Activated CD4-positive, alpha-beta T cell treated with anti-CD3 and anti-CD28 coated beads for 24 hours (primary cell): ENCODE results near the gene TOP2A.
"Not testable (repeated sequence)": the region's sequence is repeated elsewhere in the genome, so short reads cannot be mapped to it uniquely, and the experiment has no call there.

Experiments used
- DNase-seq, 2 donors: peaks; one replicate each; pipeline ENCODE4 v3.0.0-alpha.2; 2020; ENCODE audit warnings: low read depth in 2 of 2

Gene TOP2A

DNA sequence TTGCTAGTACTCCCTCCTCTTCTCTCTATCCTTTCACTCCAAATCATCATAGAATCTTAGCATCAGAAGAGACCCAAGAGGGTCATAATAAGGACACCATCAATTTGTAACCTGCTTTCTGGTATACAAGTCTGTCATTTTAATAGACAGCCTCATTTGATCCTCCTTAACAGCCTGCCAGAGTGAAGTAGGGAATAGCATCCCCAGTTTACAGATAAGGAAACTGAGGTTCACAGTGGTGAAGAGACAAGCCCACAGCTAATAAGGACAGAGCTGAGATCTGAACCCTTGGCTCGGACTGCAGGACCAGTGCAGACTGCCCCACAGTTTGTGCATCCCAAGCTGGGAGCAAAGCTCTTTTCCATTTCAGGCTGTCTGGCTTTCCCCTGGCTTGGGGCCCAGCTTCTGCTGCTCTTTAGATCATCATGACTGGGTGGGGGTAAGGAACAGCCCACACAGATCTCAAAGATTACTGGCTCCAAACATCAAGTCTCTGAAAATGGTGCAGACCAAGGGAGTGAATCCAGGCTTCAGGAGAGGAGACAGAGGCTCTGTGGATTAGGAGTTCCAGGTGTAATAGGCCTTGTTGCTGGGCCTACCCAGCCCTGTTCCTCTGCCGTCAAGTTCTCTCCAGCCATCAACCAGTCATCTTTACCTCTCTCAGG lies 15.3 kb upstream of the TOP2A start:
- no peak for DNase-seq

DNA sequence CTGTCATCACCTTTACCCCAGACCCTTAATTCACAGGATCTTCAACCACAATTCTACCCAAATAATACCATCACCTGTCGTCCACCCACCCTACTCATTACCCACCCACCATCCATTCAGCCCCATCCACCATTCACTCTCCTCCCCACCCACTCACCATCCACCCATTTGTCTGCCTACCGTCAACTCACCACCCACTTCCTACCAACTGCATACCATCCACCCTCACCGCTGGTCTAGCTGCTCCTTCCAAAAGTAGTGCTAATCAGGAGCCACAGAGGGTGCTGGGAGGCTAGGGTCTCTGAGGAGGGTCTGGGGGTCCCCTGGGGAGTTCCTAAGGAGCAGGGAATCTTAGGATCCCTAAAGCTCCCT lies 13.5 kb upstream of the TOP2A start:
- DNase-seq: no peak

DNA sequence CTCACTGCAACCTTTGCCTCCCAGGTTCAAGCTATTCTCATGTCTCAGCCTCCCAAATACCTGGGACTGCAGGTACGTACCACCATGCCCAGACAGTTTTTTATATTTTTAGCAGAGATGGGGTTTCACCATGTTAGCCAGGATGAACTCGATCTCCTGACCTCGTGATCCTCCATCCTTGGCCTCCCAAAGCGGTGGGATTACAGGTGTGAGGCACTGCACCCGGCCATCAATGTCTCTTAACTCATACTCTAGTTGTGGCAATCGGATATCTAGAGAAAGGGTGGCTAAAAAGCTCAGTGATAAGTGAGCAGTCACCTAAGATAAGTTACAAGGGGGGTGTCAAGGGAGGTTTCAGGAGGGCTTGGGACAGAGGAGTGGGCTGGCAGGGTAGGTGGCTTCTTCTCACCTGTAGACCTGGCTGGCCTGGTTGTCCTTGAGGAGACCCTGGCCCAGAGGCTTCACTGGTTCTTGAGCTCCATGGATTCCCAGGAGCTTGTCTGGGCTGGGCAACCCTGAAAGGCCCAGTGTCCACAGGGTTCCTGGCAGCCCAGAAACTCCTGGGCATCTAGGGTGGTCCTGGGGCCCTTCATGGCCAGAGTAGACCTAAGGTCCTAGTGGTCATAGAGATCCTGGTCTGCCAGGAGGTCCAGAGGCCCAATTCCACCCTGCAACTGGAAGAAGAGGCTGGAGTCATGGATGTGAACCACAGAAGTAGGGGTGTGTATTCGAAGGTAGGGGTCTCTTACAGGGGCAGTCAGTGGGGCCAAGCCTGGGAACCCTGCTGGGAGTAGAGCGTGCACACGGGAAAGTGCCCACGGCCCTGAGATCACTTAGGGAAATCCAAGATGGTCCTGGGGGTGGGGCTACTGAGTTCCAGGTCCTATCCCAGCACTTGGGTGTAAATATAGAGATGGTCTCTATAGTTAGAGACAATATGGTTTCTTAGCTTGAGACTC lies 12.9 kb upstream of the TOP2A start:
- no peak for DNase-seq

DNA sequence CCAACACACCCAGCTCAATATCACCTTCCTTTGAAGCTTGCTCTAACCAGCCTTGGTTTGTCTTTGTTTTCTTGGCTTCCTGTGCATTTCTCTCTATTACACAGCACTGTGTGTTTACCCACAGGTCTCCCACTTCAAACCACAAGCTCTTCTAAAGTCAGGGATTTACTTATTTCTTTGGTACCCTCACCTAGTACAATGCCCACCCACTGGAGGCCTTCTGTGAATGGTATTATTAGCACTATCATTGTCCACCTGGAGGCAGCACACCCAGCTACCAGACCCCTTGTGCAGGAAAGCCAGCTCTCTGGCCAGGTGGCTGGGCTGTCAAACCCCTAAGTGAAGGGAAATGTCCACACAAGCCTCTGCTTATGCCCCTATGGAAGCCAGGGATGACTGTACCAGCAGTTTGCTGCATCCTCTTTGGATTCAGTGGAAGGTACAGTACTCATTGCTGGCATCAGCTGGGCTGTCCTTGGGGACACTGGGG lies 9.4 kb upstream of the TOP2A start:
- no peak for DNase-seq

DNA sequence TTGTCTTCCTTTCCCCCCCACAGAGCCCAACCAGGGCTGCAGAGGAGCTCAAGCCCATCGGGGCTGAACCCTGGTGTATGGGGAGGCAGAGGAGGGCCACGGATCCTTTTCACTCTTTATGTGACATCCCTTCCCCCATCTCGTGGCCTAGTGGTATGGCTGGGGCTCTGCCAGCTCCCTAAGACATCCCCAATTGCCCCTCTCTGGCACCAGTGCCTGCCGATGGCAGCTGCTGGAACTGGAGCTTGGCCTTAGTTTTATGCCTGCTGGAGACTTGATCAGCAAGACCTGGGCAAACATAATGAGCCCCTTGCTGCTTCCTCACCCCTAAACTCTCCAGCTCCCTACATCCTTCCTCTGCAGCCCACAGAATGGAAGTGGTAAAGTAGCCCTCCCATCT lies 8.0 kb upstream of the TOP2A start:
- no peak for DNase-seq

DNA sequence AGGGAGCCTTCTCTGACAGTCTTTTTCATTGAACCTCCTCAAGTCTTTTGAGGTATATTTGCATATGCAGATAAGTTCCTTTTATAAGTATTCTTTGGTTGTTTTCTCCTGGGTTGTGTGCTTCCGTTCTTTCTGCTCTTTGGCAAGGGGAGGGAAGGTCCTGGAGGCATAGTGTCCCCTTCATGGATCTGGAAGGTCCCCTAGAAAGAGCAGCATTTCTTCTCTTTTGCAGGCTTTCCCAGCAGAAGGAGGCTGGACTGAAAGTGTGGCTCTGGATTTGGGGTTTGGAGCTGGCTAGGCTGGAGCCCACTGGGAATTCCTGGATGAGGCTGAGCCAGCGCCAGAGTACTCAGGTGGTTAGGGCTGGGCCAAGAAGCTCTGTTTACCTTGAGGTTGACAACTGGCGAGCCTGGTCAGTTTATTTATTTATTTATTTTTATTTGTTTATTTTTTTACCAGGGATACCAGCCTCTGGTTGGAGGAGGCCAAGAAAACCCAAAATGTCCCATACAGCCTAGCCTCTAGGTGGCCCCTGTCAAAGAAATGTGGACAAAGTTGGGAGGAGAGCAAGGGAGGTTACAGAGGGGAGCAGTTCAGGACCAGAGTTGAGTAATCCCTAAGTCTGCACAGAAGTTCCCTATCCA lies 5.4 kb upstream of the TOP2A start:
- DNase-seq: no peak

DNA sequence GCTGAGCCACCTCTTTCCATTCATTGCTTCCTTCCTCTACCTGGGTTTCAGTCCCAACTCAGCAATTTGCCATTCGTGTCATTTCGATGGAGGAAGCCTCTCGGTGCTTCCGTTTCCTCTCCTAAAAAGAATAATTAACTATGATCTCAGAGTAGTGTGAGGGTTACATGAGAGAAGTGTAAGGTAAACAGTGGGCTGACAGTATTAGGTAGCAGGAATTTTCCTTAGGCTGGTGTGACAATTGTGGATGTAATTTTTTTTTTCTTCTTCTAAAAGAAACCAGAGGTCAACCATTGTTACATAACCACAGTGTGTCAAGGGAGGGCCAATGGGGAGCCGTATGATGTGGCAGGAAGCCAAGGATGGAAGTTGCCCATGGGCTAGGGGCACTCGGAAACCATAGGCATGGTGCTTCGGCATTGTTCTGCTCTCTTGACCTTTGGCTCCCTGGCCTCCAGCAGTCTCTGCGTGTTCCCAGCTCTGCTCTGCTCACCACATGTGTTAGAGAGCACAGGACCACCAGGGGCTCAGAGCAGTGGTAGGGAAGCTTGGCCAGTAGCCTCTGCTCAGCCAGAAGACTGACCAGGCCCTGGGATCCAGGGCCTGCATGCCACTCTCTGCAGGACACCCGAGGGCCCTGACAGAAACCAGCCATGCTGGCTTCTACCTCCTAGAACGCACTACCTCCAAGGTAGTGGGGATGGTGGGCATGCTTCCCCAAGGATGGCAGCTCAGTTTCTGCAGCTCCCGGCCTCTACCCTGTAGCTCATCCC lies 2.0 kb upstream of the TOP2A start:
- no peak for DNase-seq

DNA sequence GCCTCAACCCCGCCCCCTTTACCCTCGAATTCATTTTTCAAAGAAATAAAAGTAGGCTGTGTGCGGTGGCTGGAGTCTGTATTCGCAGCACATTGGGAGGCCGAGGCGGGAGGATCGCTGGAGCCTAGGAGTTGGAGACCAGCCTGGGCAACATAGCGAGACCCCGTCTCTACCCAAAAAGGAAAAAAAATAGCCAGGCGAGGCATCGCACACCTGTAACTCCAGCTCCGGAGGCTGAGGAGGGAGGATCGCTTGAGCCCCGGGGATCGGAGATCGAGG lies 671 bp upstream of the TOP2A start:
- DNase-seq: no peak

DNA sequence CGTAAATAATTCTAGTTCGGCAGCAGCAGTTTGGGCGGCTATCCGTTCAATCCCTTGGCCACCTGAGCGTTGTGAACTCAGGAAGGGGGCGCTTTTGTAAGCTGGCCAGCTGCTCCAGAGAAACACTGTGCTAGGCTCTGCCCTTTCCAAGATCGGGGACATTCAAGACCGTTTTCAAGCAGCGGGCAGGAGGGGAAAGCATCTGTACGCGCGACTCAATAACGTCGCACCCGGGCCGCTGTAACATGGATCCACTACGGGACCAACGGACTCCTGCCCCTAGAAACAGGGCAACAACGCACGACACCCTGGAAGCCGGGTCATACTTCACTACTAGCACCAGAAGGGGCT lies 463 bp downstream of the TOP2A start:
- DNase-seq: peak in 1 of 2 donors; percentile 15

DNA sequence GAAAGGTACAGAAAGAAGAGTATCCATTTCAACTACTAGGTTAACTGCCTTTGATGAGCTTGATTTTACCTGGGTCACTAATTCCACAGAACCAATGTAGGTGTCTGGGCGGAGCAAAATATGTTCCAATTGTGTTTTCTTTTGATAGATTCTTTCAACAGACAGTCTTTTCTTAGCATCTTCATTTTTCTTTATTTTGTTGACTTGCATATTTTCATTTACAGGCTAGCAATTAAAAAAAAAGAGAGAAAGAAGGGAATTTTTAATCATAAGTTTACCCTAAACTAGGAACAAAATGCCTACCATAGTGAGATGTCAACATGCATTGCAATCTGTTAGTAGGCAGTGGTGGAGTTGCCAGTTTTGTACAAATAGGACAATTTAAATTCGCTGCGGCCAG lies 1.0 kb downstream of the TOP2A start:
- no peak for DNase-seq

DNA sequence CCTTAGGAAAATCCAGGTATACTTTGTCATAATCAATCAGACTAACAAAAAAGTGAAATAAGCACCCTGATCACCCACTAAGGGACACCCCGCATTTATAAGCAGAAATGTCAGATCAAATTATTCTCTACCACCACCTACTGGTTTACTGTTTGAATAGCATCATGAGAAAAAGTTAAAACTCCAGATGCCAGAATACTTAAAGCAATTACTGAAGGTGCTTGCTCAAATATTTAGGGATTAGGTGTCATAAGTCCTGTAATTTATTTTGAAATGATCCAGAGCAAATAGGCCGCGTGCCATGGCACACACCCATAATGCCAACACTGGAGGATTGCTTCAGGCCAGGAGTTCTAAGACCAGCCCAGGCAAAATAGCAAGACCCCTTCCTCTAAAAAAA lies 2.3 kb downstream of the TOP2A start:
- no peak for DNase-seq

DNA sequence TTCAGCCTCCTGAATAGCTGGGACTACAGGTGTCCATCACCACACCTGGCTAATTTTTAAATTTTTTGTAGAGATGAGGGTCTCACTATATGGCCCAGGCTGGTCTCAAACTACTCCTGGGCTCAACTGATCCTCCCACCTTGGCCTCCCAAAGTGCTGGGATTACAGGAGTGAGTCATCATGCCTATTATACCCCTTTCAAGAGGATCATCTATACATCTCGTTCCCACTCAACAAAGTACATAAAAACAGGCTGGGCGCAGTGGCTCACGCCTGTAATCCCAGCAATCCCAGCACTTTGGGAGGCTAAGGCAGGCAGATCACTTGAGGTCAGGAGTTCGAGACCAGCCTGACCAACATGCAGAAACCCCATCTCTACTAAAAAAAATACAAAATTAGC lies 3.4 kb downstream of the TOP2A start:
- DNase-seq: not testable (repeated sequence)

DNA sequence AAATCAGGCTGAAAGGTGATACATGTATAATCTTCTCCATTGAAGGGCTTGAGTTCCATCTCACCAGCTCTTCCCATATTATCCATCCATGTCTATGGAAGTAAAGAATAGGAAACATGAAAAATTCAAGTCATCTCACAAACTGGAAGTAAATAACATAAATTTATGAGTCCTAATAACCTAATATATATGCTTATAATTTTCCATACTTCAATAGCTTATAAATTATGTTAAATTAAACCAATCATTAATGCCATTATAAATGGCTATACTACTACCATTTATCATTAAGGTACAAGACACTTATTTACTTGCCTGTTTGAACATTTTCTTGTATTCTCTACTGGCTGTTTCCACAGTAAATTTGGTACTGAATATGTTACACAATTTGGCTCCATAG lies 4.8 kb downstream of the TOP2A start:
- DNase-seq: no peak

DNA sequence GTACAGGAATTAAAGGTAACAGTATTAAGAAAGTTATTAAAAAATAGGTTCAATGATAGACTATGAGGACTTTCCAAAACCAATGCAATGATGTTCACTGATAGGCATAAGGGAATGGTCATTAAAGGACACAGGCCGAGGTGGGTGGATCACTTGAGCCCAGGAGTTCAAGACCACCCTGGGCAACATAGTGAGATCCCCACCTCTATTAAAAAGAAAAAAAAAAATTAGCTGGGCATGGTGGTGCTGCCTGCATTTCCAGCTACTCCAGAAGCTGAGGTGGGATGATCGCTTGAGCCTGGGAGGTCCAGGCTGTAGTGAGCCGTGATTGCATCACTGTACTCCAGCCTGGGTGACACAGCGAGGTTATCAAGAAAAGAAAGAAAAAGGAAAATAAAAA lies 5.9 kb downstream of the TOP2A start:
- no peak for DNase-seq

DNA sequence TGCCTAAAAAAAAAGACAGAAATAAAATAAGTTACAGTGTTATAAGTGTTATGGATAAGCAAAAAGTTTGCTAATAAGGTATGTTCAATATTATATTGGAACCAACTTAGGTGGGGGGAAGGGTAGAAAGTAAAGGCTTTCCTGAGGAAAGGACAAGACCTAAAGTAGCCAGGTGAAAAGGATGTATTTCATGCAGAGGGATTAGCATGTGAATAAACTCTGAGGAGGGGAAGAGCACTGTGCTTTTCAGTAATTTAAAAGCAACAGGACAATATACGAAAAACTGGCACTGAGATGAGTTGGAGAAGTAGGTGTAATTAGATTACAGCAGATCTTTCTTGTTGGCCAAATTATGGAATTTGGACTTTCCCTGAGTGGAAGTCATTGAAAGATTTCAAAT lies 7.6 kb downstream of the TOP2A start:
- no peak for DNase-seq

DNA sequence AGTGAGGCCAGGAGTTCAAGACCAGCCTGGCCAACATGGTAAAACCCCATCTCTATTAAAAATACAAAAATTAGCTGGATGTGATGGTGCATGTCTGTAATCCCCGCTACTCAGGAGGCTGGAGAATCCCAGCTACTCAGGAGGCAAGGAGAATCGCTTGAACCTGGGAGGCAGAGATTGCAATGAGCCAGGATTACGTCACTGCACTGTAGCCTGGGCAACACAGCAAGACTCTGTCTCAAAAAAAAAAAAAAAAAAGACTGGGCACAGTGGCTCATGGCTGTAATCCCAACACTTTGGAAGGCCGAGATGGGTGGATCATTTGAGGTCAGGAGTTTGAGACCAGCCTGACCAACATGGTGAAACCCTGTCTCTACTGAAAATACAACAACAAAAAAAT lies 8.2 kb downstream of the TOP2A start:
- DNase-seq: not testable (repeated sequence)

DNA sequence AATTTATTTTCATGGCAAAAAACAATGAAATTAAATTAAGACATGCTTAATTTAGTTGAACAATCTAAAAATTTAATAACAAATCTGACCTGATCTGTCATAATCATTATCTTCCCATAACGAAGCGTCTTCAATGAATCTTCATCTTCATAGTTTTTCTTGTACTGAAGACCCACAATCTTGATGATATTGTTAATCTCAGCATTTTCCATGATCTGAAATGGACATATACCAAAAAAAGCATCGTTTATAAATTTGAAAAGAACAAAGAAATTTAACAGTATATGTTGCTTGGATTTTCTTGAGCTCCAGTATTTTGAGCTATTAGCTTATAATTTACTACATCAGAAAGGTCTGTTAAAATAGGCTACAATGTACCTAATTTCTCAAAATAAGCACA lies 10.2 kb downstream of the TOP2A start:
- no peak for DNase-seq

DNA sequence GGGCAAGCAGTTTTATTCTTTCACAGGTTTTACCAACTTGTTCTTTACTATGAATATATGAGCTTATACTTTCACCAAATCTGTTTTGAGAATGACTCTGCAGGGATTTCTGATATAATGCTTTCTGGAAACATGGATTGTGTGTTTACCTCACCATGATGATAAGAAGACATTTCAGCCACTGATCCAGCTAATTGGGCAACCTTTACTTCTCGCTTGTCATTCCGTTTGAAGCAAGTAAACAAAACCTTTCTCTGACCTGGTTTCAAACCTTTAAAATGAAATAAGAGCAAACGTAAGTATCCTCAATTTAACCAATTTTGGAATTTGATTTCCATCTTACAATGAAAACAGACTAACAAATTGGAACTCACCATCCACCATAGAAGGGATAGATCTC lies 13.7 kb downstream of the TOP2A start:
- DNase-seq: no peak

DNA sequence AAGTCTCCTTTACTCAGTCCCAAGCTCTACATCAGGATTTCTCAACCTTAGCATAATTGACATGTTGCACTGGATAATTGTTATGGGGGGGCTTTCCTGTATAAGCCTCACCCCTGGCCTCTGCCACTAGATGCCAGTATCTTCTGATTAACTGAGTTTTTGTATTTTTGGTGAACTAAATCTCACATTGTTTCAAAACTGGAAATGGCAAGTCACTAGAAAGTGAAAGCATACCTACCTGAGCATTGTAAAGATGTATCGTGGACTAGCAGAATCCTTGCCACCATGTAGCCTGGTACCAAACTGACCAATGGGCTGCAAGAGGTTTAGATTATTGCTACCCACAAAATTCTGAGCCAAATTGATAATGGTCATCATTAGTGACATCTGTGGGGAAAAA lies 15.0 kb downstream of the TOP2A start:
- DNase-seq: no peak

DNA sequence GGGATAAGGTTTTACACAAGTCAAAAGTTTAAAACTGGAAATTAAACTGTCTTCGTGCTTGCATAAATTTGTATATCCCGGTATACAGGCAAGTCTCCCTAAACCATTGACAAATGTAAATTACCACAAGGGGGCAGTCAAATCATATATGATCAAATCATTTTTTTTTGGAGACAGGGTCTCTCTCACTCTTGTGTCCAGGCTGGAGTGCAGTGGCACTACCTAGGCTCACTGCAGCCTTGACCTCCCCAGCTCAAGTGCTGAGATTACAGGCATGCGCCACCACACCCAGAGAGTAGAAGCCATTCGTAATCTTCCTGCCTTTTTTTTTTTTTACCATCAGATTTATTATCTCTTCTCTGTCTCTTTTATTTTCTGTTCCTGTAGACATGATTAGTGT lies 18.5 kb downstream of the TOP2A start:
- DNase-seq: no peak

DNA sequence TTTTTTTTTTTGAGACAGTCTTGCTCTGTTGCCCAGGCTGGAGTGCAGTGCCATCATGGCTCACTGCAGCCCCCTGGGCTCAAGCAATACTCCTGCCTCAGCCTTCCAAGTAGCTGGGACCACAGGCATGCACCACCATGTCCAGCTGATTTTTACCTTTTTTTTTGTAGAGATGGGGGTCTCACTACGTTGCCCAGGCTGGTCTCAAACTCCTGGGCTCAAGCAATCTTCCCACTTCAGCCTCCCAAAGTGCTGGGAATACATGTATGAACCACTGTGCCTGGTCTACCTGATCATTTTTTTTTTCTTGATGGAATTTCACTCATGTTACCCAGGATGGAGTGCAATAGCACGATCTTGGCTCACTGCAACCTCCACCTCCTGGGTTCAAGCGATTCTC lies 31.1 kb downstream of the TOP2A start:
- not testable (repeated sequence) for DNase-seq

DNA sequence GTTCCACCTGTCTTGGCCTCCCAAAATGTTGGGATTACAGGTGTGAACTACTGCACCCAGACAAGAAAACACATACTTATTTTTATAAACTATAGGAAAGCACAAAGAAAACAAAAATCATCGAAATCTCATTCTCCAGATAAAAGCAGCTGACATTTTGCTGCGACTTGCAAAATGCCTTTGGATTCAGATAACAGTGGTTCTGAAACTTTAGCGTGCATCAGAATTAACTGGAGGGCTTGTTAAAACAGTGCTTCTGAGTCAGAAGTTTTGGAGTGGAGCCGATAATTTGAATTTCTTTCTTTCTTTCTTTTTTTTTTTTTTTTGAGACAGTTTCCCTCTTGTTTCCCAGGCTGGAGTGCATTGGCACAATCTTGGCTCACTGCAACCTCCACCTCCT lies 35.4 kb downstream of the TOP2A start:
- no peak for DNase-seq
